T1000 (cell line): ENCODE data around the gene BET1L.
"Not testable (repeated sequence)": the region's sequence is repeated elsewhere in the genome, so short reads cannot be mapped to it uniquely, and the experiment has no call there.

Experiments used
- DNase-seq: peaks from one replicate; lab custom pipeline; 2025; ENCODE audit warnings: mixed read lengths; lab: John Stamatoyannopoulos, UW

The BET1L gene

DNA sequence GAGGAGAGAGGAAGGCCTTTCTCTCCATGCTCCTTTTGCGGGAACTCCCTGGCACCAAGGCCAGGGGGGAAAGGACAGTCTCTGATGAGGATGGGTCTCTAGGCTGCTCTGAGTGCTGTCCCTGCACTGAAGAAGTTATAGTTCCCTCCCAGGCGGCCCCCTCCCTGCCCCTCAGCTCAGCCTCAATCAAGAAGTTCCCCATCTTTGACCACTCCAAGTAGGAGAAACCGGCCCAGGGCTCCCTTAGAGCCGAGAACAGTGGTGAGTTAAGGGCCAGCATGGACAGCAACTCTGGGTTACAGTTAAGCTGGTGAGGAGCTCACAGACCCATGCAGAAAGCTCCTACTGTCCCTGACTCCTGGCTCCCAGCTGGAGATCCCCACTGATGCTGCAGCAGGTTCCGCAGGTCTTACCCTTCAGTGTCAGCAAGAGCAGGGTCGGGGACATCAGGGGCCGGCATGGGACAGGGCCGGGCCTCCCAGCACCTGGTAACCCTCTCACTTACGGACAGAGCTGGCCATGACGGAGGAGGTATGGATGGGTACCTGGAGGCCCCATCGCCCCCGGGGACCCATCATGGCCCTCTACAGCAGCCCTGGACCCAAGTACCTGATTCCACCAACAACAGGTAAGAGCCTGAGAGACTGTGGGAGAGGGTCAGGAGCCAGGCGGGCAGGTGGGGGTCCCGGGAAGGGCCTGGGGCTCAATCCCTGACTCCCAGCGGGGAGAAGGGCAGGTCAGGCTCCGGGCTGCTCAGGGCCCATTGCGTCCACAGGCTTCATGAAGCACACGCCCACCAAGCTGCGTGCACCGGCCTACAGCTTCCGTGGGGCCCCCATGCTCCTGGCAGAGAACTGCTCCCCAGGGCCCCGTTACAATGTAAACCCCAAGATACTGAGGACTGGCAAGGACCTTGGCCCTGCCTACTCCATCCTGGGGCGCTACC, 10.1 kb downstream of the BET1L start:
- DNase-seq, result no peak

DNA sequence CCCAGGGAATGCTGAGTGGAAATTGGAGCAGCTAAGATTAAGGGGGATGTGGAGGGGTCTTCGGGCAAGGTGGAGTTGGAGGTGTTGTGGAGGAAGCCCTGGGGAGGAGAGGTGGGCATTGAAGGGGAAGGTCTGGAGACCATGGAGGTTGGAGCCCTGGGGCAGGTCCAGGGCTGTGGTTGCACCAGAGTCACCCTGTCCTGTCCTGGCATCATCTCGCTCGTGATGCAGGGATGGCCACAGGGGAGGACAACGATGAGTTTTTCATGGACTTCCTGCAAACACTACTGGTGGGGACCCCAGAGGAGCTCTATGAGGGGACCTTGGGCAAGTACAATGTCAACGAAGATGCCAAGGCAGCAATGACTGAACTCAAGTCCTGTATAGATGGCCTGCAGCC, 13.7 kb downstream of the BET1L start:
- not testable (repeated sequence) for DNase-seq

DNA sequence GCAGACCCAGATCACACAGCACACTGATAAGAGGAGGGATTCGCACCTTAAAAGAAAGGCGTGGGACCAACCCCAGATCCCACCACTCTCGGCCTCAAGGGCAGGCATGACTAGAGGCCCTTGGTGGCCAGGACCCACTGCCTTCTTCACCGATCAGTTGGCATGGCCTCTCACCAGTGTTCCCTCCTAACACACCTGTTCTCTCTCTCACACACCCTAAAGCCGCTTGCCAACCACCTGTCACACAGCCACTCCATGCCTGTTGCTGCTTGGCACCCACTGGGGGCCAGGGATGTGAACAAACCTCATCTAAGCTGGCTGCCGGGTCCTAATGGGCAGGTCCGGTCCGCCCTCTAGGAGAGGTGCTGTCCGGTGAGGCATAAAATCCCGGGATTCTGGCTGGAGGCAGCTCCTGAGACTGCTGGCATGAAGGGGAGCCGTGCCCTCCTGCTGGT, 14.5 kb downstream of the BET1L start, which contains the start of gene SCGB1C1:
Gene SCGB1C1 (plus strand): TSS at position 405 of the 455 bp plus-strand sequence. CDS start 22 bp downstream, at position 427.
- DNase-seq, result not testable (repeated sequence)

DNA sequence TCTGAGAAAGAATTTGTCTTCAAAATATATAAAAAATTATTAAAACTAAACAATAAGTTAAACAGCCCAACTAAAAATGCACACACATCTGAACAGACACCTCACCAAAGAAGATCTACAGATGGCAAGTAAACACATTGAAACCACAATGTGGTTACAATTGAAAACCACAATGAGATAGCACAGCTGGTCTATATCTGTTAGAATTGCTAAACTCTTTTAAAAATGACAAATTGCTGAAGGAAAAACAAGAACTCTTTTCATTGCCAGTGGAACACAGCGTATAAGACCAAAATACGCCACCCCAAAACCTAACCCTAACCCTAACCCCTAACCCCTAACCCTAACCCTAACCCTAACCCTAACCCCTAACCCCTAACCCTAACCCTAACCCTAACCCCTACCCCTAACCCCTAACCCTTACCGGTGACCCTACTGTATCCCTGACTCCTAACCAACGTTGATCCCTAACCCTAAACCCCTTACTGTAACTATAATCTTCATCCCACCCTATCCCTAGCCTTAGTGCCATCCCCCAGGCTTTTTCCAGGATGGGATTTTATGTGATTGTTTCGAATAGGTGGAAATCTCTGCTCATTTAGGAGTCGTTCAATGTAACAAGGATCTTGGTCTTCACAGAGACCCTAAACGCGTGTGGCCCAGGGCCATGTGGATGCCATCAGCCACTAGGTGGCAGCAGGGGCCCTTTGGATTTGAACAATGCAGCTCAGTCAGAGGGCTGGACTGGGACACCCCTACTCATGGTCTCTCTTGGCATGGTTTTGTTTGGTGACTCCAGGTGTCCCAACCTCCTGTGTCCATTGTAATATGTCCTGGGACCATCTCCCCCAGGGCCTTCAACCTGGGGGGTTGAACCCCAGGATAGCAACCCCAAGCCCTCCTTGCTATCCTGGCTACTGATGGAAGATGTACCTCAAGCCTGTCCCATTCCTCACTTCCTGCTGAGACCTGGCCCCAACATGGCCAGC, 15.4 kb downstream of the BET1L start:
- not testable (repeated sequence) for DNase-seq

DNA sequence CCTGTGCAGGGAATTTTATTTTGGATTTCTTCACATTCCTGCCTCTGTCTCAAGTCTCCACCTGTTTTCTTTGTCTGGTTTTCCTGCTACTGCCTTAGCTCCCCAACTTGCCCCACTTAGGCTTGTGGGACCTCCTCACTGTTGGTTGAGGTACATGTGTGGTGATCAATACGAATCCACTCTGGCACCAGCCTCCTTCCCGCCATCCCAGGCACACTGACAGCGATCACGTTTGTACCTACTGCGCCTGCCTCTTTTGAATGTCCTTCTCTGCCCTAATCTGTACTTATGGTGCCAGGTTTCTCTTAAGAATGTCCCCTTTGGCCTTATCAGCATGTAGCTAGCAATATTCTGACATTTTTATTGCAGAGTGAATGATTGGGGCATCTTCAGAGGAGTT, 16.7 kb downstream of the BET1L start:
- not testable (repeated sequence) for DNase-seq

DNA sequence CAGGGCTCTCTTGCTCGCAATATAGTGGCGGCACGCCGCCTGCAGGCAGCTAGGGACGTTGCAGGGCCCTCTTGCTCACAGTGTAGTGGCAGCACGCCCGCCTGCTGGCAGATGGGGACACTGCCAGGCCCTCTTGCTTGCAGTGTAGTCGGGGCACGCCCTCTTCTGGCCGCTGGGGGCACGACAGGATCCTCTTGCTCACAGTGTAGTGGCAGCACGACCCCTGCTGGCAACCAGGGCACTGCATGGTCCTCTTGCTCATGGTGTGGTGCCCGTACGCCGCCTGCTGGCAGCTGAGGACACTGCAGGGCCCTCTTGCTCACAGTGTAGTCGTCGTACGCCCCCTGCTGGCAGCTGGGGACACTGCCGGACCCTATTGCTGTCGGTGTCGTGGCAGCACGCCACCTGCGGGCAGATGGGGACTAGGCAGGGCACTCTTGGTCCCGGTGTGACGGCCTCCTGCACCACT, 17.3 kb downstream of the BET1L start:
- not testable (repeated sequence) for DNase-seq

DNA sequence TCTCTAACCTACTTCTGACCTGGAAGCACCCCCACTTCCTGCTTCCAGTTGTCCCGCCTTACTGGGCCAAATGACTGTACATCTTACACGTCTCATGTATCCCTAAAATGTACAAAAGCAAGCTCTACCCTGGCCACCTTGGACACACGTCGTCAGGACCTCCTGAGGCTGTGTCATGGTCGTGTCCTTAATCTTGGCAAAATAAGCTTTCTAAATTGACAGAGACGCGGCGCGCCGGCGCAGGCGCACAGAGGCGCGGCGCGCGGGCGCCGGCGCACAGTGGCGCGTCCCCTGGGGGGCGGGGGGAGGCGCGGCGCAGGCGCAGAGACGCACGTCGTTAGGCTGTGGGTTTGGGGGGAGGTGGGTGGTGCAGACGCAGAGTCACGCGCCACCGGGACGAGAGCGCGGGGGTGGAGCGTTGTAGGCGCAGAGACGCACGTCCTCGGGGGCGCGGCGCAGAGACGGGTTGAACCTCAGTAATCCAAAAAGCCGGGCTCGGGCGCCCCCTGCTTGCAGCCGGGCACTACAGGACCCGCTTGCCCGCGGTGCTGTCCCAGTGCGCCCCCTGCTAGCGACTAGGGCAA, 17.9 kb downstream of the BET1L start:
- not testable (repeated sequence) for DNase-seq

DNA sequence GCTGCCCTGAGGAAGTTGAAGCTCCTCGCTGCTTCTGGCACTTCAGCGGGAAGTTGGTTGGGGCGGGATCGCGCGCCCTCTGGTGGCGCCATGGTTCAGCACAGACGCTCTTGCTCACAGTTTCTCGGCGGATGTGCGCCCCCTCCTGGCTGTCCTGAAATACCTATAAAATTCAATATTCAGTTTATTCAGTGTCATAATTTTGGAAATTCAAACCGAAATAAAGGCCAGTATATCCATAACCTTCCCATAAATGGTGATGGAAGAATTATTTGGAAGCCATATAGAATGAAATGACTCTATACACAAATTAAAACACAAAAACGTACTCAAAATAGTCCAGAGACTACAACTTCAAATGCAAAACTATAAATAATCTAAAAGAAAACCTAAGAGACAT, 27.0 kb downstream of the BET1L start:
- not testable (repeated sequence) for DNase-seq
